Transverse colon (tissue), 4 donors: Measurements from ENCODE around the gene FAM107A. TPM values are rescaled to one million over a fixed set of nuclear protein-coding genes. Genes with fewer than 3 reads are reported as not detected.

Source experiments
- DNase-seq: peaks from one replicate; pipeline ENCODE4 v3.0.0-alpha.2; 2019
- H3K27ac ChIP-seq, 4 donors: fragments of 200-600 bp; sonication (generic); 2 replicates each; pipeline ENCODE4 v1.5.1; 2016 to 2018; ENCODE audit warnings: inconsistent platforms in 4 of 4
- H3K27me3 ChIP-seq: fragments of 200-600 bp; sonication (generic); 2 replicates; pipeline ENCODE4 v1.5.1; 2017; ENCODE audit warnings: inconsistent platforms
- H3K36me3 ChIP-seq, 4 donors: fragments of 200-600 bp; sonication (generic); 2 replicates each; pipeline ENCODE4 v1.5.1; 2017 to 2019; ENCODE audit warnings: inconsistent platforms in 4 of 4
- H3K4me1 ChIP-seq, 4 donors: fragments of 200-600 bp; sonication (generic); 2 replicates each; pipeline ENCODE4 v1.5.1; 2017 to 2020; ENCODE audit warnings: inconsistent platforms in 4 of 4
- H3K4me3 ChIP-seq, 4 donors: fragments of 200-600 bp; sonication (generic); 1 replicate in 1 of 4; 2 replicates in 3 of 4; pipeline versions ENCODE4 v1.5.1 to v1.6.1; 2017 to 2019; ENCODE audit warnings: inconsistent platforms in 4 of 4
- H3K9me3 ChIP-seq, 2 donors: fragments of 200-600 bp; sonication (generic); 2 replicates each; pipeline ENCODE4 v1.5.1; 2017 to 2019; ENCODE audit warnings: inconsistent platforms in 2 of 2
- EP300 ChIP-seq: sonication (generic); formaldehyde crosslinking; IDR thresholded peaks from one replicate; pipeline ENCODE4 v1.6.1; 2017; ENCODE audit warnings: antibody characterized with exemption, low read depth
- POLR2A ChIP-seq: fragments of 450-650 bp; IDR thresholded peaks from one replicate; pipeline ENCODE4 v1.6.1; 2016; ENCODE audit warnings: antibody characterized with exemption, mild to moderate bottlenecking, moderate library complexity
- POLR2AphosphoS5 ChIP-seq, 3 donors: sonication (generic); formaldehyde crosslinking; IDR thresholded peaks; one replicate each; pipeline ENCODE4 v1.6.1; 2016; ENCODE audit warnings: antibody characterized with exemption in 3 of 3
- WGBS, 2 donors: methylation state at CpG; one replicate each; pipeline ENCODE4 v1.1.5; 2018; ENCODE audit warnings: low coverage in 1 of 2; 5-methylcytosine and 5-hydroxymethylcytosine counted together
- in situ Hi-C, 4 donors: fragments of 200-750 bp; cut with MboI; loops; one replicate each; pipeline versions ENCODE4 v1.15.0 to v1.15.1; 2017; ENCODE audit warnings: low sequenced_read_pairs in 3 of 4, low pct_ligation_motif_present in 1 of 4, low pct_unique_long_range_greater_than_20kb in 1 of 4
- intact Hi-C: fragments of 100-400 bp; cut with DNase I; formaldehyde crosslinking; loops from one replicate; pipeline ENCODE4 v1.15.1; 2023; ENCODE audit warnings: low total_unique reads
- total RNA-seq, 4 donors: library from RNA; depleted of rRNA; stranded (reverse); fragments of >200 nt; gene quantifications; one replicate each; pipeline ENCODE4 v1.1.0, GENCODE V29; 2016
- TF ChIP-seq, protein P1 (sequence below), 5 experiments: fragments of 200-600 bp in 3 of 5; fragments of 450-650 bp in 2 of 5; sonication (generic) in 3 of 5; IDR thresholded peaks; 1 replicate in 2 of 5; 2 replicates in 3 of 5; pipeline ENCODE4 v1.5.1; 2016 to 2017; ENCODE audit warnings: antibody characterized with exemption in 5 of 5, inconsistent platforms in 3 of 5, mild to moderate bottlenecking in 2 of 5, moderate library complexity in 1 of 5

Gene FAM107A, protein sequence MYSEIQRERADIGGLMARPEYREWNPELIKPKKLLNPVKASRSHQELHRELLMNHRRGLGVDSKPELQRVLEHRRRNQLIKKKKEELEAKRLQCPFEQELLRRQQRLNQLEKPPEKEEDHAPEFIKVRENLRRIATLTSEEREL
- total RNA-seq = 10 to 100 TPM; 14.1 to 21.9 (median 16.0) TPM

DNA sequence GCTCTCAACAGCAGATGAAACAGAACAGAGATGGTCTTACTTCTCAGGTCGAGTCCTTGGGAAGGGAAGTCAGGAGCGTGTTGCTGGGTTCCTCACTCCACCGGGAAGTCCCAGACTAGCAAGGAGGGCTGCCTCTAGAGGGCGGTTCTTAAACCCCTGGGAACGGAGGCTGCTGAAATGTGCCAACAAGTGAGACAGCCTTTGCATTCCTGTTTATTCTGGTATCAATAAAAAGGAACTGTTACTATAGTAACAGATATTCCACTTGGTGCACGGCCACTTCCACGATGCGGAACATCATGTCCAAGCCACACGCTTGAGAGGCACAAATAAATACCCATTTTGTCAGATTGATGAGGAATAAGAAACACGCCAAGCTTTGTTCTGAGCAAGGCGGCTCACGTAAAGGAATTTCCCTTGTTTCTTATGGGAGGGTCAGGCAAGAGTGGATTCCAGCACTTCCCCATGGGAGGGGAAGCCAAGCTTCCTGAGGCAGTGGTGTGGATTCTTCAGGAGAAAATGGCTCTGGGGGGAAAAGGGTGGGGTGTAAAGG is at the start of gene FAM107A:
Gene FAM107A, minus strand, starts transcription at position 123 of the 553 bp plus-strand sequence. CDS start 7,531 bp downstream, outside the sequence.
- DNase-seq = peak; percentile 39
- Histone ChIP-seq H3K9me3 (no peaks in the 10 kb centered on the region), H3K4me1 (peaks cover 0 to 16% (median 5%) of the 10 kb centered on the region in 4 donors), H3K4me3 (peak within 1 kb of the TSS in 3 of 4 donors; percentile 7 to 42 (median 20)), H3K36me3 (no peaks in the 10 kb centered on the region), H3K27ac (peak within 1 kb of the TSS; percentile 46 to 73 (median 66)), H3K27me3 (no peaks in the 10 kb centered on the region)
- intact Hi-C loops (no loop called here), in situ Hi-C loops (loop anchor here in 1 of 4 donors (10.0 kb wide), 1 partner anchor 47 kb away; no protein-coding TSS in a partner anchor)
- peak; percentile 94 for TF ChIP-seq EP300
- TF ChIP-seq, protein P1, sequence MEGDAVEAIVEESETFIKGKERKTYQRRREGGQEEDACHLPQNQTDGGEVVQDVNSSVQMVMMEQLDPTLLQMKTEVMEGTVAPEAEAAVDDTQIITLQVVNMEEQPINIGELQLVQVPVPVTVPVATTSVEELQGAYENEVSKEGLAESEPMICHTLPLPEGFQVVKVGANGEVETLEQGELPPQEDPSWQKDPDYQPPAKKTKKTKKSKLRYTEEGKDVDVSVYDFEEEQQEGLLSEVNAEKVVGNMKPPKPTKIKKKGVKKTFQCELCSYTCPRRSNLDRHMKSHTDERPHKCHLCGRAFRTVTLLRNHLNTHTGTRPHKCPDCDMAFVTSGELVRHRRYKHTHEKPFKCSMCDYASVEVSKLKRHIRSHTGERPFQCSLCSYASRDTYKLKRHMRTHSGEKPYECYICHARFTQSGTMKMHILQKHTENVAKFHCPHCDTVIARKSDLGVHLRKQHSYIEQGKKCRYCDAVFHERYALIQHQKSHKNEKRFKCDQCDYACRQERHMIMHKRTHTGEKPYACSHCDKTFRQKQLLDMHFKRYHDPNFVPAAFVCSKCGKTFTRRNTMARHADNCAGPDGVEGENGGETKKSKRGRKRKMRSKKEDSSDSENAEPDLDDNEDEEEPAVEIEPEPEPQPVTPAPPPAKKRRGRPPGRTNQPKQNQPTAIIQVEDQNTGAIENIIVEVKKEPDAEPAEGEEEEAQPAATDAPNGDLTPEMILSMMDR (IDR thresholded peaks at IDR 0.05) = peak in 3 of 5 experiments; percentile 10 to 16 (median 11)
- peak; percentile 68 to 81 (median 79) for TF ChIP-seq POLR2AphosphoS5 (IDR thresholded peaks at IDR 0.05)
- TF ChIP-seq POLR2A = peak; percentile 60
- 49 to 70% methylated on average over 6 to 12 of the region's 12 CpGs for WGBS, 2 donors

DNA sequence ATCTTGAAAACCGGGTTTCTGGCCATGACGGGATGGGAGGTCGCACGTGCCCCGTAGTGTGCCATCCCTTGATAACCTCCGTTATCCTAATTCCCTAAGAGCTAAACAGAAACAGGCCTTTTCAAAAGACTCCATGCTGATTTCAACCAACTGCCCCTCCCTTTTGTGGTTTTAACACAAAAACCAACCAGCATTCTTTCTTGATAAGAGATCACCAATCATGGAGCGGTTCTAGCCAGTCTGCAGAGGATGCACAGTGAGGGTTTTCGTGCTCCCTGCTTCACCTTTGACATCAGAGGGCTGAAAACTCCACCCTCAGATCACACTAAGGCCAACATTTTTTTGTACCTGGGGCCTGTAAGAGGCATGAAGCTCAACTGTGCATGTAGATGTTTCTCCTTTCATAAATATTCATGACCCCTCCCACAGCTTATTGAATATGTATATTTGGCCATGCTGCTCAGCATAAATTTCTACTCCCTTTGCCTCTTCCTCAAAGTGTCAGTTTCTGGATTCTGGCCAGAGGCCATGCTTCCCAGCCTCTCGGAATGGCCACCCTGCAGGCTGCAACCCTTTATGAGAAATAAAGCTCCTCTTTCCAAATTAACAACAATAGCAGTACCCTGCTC is 48.1 kb upstream of the FAM107A start:
- Histone ChIP-seq H3K4me1 (peaks cover 15 to 34% (median 27%) of the 10 kb centered on the region in 4 donors), H3K4me3 (no peak overlapping the region), H3K9me3 (no peaks in the 10 kb centered on the region), H3K27me3 (no peaks in the 10 kb centered on the region), H3K36me3 (no peaks in the 10 kb centered on the region), H3K27ac (no peak overlapping the region)
- WGBS, 2 donors = 85 to 89% methylated on average over 8 to 9 of the region's 9 CpGs
- no peak for DNase-seq
- in situ Hi-C loops (loop anchor here in 2 of 4 donors (5.0 to 25.0 kb wide), 3 partner anchors 51 to 437 kb away; partner anchors contain the start of genes CFAP20DC (in 1 of the 2) and FAM107A (in 1 of the 2)), intact Hi-C loops (no loop called here)
- TF ChIP-seq POLR2AphosphoS5 (IDR thresholded peaks at IDR 0.05) (no peak), POLR2A (no peak), EP300 (no peak)
- TF ChIP-seq, protein P1 (IDR thresholded peaks at IDR 0.05) = no peak

DNA sequence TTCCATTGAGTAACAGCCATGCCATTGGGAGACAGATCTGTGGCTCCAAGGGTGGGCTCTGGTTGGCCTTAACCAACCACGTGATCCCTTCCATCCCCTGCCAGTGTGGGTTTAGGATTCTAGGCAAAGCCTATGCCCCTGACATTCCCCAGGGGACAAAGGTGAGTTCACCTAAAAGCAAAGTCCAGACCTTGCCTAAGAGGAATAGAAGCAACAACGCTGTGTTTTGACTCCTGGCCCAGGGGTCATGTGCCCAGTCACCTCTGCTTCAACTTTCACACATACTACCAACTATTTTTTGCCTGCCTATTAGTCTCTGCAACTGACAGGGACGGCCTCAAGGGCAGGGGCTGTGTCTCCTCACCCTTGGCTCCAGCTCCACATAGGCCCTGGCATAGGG is 47.4 kb upstream of the FAM107A start:
- Histone ChIP-seq H3K4me1 (peaks cover 13 to 28% (median 22%) of the 10 kb centered on the region in 4 donors), H3K27me3 (no peaks in the 10 kb centered on the region), H3K9me3 (no peaks in the 10 kb centered on the region), H3K27ac (no peak overlapping the region), H3K36me3 (no peaks in the 10 kb centered on the region), H3K4me3 (no peak overlapping the region)
- no peak for TF ChIP-seq POLR2AphosphoS5 (IDR thresholded peaks at IDR 0.05)
- TF ChIP-seq EP300 = no peak
- TF ChIP-seq, protein P1 (IDR thresholded peaks at IDR 0.05) = no peak
- TF ChIP-seq POLR2A = no peak
- intact Hi-C loops = no loop called here
- in situ Hi-C loops = loop anchor here in 1 of 4 donors (10.0 kb wide), 1 partner anchor 50 kb away; the partner anchor contains the start of gene FAM107A
- 64 to 100% methylated on average over 1 to 3 of the region's 3 CpGs for WGBS, 2 donors
- DNase-seq = no peak

DNA sequence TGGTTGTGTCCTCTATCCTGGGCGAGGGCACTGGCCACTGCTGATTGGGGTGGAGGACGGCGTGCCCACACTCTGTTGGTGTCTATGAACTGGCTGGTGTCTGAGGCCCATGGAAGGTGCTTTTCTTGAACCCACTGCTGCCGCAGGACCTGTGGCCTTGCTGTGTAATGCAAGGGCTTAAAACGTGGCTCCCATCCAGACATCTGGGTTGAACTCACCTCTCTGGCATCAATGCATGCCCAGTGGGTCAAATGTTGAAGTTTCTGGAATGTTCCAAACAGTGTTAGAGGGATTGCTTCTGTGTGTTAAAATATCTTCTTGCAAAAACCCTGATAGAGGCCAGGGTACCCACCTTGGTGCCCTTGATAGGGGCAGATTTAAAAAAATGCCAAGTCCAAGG is 46.8 kb upstream of the FAM107A start:
- intact Hi-C loops (no loop called here), in situ Hi-C loops (loop anchor here in 1 of 4 donors (10.0 kb wide), 1 partner anchor 49 kb away; the partner anchor contains the start of gene FAM107A)
- no peaks in the 10 kb centered on the region for H3K27me3 ChIP-seq
- no peak overlapping the region for H3K4me3 ChIP-seq
- H3K27ac ChIP-seq = no peak overlapping the region
- no peak for TF ChIP-seq POLR2AphosphoS5 (IDR thresholded peaks at IDR 0.05)
- TF ChIP-seq, protein P1 (IDR thresholded peaks at IDR 0.05) = no peak
- TF ChIP-seq POLR2A = no peak
- no peaks in the 10 kb centered on the region for H3K9me3 ChIP-seq
- DNase-seq = no peak
- peaks cover 8 to 22% (median 20%) of the 10 kb centered on the region in 4 donors for H3K4me1 ChIP-seq
- no peaks in the 10 kb centered on the region for H3K36me3 ChIP-seq
- 60 to 83% methylated on average over 1 to 5 of the region's 5 CpGs for WGBS, 2 donors
